ENCODE results near the gene KCNIP4. TPM values are rescaled to one million over a fixed set of nuclear protein-coding genes. Genes with fewer than 3 reads are reported as not detected.

Gene KCNIP4
- total and polyA plus RNA-seq, 2 experiments from 2014 or later: 0.14 to 0.63 TPM

DNA sequence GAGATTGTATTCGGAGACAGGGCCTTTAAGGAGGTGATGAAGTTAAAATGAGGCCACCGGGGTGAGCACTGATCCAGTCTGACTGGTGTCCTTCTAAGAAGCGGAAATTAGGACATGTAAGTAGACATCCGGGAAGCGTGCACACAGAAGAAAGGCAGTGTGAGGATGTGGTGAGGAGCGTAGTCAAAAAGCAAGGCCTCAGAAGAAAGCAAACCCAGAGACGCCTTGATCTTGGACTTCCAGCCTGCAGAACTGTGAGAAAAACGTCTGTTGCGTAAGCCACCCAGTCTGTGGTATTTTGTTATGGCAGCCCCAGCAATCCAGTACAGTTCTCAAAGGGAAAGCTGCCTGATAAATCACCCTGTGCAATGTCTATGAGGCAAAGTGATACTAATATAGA, 153.5 kb downstream of the KCNIP4 start:
- no peaks in the 10 kb centered on the region for H4K20me1 ChIP-seq (replicated peaks; ENCODE audit: insufficient read depth)
- no peaks in the 10 kb centered on the region for H3K27me3 Mint-ChIP-seq (ENCODE audit: insufficient read depth, low read depth, poor library complexity)

More for the DNA sequence above, 153.5 kb downstream of the KCNIP4 start:
- Mint-ChIP-seq H3K36me3 (ENCODE audit: low read depth) (no peaks in the 10 kb centered on the region), H3K4me3 (no peak overlapping the region), H3K27ac (no peak overlapping the region), H3K4me1 (peaks cover 6% of the 10 kb centered on the region), H3K9me3 (no peaks in the 10 kb centered on the region; the same call in 2 of the 3 replicates)
- no peaks in the 10 kb centered on the region for H3K36me3 ChIP-seq (ENCODE audit: insufficient read depth)
- no peaks in the 10 kb centered on the region for H3K4me1 ChIP-seq (ENCODE audit: insufficient read depth)
- H3K27ac ChIP-seq (ENCODE audit: low read depth): no peak overlapping the region
- H3K4me3 ChIP-seq: no peak overlapping the region
- H3K27me3 ChIP-seq (ENCODE audit: insufficient read depth): no peaks in the 10 kb centered on the region
- H3K79me2 ChIP-seq (replicated peaks; ENCODE audit: insufficient read depth): no peaks in the 10 kb centered on the region
- no peak overlapping the region for H3K4me2 ChIP-seq
- H3F3A ChIP-seq (replicated peaks; ENCODE audit: low read depth): no peaks in the 10 kb centered on the region
- TF ChIP-seq CREB1 (CRISPR knock-in tag; IDR thresholded peaks at IDR 0.05; ENCODE audit: low read depth) (no peak), STAT1 (IDR thresholded peaks at IDR 0.05; ENCODE audit: unreplicated experiment) (no peak)
- TF ChIP-seq, protein P1, sequence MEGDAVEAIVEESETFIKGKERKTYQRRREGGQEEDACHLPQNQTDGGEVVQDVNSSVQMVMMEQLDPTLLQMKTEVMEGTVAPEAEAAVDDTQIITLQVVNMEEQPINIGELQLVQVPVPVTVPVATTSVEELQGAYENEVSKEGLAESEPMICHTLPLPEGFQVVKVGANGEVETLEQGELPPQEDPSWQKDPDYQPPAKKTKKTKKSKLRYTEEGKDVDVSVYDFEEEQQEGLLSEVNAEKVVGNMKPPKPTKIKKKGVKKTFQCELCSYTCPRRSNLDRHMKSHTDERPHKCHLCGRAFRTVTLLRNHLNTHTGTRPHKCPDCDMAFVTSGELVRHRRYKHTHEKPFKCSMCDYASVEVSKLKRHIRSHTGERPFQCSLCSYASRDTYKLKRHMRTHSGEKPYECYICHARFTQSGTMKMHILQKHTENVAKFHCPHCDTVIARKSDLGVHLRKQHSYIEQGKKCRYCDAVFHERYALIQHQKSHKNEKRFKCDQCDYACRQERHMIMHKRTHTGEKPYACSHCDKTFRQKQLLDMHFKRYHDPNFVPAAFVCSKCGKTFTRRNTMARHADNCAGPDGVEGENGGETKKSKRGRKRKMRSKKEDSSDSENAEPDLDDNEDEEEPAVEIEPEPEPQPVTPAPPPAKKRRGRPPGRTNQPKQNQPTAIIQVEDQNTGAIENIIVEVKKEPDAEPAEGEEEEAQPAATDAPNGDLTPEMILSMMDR (conservative IDR thresholded peaks at IDR 0.05; ENCODE audit: low read depth in 2 of 2): no peak
- TF ChIP-seq, protein P2, sequence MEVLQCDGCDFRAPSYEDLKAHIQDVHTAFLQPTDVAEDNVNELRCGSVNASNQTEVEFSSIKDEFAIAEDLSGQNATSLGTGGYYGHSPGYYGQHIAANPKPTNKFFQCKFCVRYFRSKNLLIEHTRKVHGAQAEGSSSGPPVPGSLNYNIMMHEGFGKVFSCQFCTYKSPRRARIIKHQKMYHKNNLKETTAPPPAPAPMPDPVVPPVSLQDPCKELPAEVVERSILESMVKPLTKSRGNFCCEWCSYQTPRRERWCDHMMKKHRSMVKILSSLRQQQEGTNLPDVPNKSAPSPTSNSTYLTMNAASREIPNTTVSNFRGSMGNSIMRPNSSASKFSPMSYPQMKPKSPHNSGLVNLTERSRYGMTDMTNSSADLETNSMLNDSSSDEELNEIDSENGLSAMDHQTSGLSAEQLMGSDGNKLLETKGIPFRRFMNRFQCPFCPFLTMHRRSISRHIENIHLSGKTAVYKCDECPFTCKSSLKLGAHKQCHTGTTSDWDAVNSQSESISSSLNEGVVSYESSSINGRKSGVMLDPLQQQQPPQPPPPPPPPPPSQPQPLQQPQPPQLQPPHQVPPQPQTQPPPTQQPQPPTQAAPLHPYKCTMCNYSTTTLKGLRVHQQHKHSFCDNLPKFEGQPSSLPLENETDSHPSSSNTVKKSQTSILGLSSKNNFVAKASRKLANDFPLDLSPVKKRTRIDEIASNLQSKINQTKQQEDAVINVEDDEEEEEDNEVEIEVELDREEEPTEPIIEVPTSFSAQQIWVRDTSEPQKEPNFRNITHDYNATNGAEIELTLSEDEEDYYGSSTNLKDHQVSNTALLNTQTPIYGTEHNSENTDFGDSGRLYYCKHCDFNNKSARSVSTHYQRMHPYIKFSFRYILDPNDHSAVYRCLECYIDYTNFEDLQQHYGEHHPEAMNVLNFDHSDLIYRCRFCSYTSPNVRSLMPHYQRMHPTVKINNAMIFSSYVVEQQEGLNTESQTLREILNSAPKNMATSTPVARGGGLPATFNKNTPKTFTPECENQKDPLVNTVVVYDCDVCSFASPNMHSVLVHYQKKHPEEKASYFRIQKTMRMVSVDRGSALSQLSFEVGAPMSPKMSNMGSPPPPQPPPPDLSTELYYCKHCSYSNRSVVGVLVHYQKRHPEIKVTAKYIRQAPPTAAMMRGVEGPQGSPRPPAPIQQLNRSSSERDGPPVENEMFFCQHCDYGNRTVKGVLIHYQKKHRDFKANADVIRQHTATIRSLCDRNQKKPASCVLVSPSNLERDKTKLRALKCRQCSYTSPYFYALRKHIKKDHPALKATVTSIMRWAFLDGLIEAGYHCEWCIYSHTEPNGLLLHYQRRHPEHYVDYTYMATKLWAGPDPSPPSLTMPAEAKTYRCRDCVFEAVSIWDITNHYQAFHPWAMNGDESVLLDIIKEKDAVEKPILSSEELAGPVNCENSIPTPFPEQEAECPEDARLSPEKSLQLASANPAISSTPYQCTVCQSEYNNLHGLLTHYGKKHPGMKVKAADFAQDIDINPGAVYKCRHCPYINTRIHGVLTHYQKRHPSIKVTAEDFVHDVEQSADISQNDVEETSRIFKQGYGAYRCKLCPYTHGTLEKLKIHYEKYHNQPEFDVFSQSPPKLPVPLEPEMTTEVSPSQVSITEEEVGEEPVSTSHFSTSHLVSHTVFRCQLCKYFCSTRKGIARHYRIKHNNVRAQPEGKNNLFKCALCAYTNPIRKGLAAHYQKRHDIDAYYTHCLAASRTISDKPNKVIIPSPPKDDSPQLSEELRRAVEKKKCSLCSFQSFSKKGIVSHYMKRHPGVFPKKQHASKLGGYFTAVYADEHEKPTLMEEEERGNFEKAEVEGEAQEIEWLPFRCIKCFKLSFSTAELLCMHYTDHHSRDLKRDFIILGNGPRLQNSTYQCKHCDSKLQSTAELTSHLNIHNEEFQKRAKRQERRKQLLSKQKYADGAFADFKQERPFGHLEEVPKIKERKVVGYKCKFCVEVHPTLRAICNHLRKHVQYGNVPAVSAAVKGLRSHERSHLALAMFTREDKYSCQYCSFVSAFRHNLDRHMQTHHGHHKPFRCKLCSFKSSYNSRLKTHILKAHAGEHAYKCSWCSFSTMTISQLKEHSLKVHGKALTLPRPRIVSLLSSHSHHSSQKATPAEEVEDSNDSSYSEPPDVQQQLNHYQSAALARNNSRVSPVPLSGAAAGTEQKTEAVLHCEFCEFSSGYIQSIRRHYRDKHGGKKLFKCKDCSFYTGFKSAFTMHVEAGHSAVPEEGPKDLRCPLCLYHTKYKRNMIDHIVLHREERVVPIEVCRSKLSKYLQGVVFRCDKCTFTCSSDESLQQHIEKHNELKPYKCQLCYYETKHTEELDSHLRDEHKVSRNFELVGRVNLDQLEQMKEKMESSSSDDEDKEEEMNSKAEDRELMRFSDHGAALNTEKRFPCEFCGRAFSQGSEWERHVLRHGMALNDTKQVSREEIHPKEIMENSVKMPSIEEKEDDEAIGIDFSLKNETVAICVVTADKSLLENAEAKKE (CRISPR knock-in tag; IDR thresholded peaks at IDR 0.05): no peak
- H3K9me2 ChIP-seq (ENCODE audit: insufficient read depth): no peaks in the 10 kb centered on the region
- ATAC-seq: no peak
- peak overlapping the region; percentile 52; the same call in 1 of the 2 replicates for H2AFZ ChIP-seq
- no peak for DNase-seq (ENCODE audit: low spot score)
